Sigmoid colon (tissue), 4 donors: Measurements from ENCODE around the gene CD53.

Source experiments
- CTCF ChIP-seq, 4 experiments: fragments of 450-650 bp in 3 of 4; fragments of 200-600 bp in 1 of 4; IDR thresholded peaks; one replicate each; pipeline ENCODE4 v1.5.1; 2016 to 2019; ENCODE audit warnings: antibody characterized with exemption in 4 of 4, mild to moderate bottlenecking in 3 of 4, moderate library complexity in 2 of 4
- EP300 ChIP-seq, 4 donors: sonication (generic); formaldehyde crosslinking; IDR thresholded peaks; one replicate each; pipeline ENCODE4 v1.6.1; 2017; ENCODE audit warnings: antibody characterized with exemption in 4 of 4
- POLR2A ChIP-seq, 2 donors: fragments of 450-650 bp; IDR thresholded peaks; one replicate each; pipeline ENCODE4 v1.6.1; 2016; ENCODE audit warnings: antibody characterized with exemption in 2 of 2, mild to moderate bottlenecking in 2 of 2, moderate library complexity in 2 of 2
- POLR2AphosphoS5 ChIP-seq, 4 donors: sonication (generic); formaldehyde crosslinking; IDR thresholded peaks; one replicate each; pipeline ENCODE4 v1.6.1; 2017; ENCODE audit warnings: antibody characterized with exemption in 4 of 4

DNA sequence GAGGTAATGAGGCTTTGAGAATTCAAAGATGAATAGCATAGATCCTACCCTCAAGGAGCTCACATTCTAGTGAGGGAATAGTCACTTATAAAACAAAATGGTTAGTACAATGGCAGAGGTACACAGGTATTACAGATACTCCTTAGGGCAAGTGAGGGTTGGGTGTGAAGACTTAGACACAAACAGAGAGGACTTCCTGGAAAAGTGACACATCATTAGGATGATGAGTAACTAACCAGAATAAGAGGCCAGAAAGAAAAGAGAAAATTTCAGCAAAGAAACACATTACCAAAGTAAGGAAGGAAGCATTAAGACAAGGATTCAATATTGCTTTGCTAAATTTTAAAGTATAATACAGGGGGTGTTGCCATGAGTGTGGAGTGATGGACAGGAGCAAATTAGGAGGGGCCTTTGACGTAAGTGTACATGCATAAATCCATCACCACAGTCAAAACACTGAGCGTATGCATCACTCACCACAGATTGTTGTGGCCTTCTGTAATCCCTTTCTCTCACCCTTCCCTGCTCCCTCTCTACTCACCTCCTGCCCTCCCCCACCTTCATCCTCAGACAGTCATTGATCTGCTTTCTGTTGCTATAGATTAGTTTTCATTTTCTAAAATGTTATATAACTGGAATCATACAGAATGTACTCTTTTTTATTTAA, 7.9 kb downstream of the CD53 start:
- TF ChIP-seq CTCF (IDR thresholded peaks at IDR 0.05) (no peak), POLR2A (IDR thresholded peaks at IDR 0.05) (no peak), EP300 (IDR thresholded peaks at IDR 0.05) (no peak), POLR2AphosphoS5 (IDR thresholded peaks at IDR 0.05) (no peak)
